B cell (primary cell): Measurements from ENCODE around the gene CCDC39.

ENCODE experiments used
- EZH2 ChIP-seq: IDR thresholded peaks from 2 replicates; pipeline ENCODE4 v1.6.1; 2012; ENCODE audit warnings: borderline replicate concordance, low read depth, mild to moderate bottlenecking, moderate library complexity, low read length; ENCODE audit not compliant: insufficient read depth, poor library complexity, severe bottlenecking
- TF ChIP-seq, protein P1 (sequence below): fragments of 200-600 bp; IDR thresholded peaks from one replicate; pipeline ENCODE4 v1.8.0; 2022; ENCODE audit warnings: antibody characterized with exemption, mild to moderate bottlenecking

DNA sequence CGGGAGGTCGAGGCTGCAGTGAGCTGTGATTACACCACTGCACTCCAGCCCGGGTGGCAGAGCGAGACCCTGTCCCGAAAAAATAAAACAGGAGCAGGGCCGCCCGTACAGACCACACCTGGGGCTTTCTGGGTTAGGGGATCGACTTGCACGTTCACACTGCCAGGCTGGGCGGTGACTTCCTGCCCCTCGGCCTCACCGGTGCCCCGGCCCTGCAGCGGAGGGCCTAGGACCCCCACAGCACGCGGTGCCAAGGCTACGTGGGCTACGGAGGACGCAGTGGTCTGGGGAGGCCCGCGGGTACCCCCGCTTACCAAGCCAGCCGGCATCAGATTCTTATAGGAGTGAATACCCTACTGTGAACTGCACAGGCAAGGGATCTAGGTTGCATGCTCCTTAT is 88.9 kb downstream of the CCDC39 start:
- TF ChIP-seq EZH2, result no peak
- TF ChIP-seq, protein P1, sequence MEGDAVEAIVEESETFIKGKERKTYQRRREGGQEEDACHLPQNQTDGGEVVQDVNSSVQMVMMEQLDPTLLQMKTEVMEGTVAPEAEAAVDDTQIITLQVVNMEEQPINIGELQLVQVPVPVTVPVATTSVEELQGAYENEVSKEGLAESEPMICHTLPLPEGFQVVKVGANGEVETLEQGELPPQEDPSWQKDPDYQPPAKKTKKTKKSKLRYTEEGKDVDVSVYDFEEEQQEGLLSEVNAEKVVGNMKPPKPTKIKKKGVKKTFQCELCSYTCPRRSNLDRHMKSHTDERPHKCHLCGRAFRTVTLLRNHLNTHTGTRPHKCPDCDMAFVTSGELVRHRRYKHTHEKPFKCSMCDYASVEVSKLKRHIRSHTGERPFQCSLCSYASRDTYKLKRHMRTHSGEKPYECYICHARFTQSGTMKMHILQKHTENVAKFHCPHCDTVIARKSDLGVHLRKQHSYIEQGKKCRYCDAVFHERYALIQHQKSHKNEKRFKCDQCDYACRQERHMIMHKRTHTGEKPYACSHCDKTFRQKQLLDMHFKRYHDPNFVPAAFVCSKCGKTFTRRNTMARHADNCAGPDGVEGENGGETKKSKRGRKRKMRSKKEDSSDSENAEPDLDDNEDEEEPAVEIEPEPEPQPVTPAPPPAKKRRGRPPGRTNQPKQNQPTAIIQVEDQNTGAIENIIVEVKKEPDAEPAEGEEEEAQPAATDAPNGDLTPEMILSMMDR, result no peak
